Ovary (tissue), 9 donors: ENCODE data around the gene GNB1L. TPM values are rescaled to one million over a fixed set of nuclear protein-coding genes. Genes with fewer than 3 reads are reported as not detected.

Source experiments
- DNase-seq, 5 donors: peaks; one replicate each; pipeline ENCODE4 v3.0.0-alpha.2; 2019 to 2020
- H3K27ac ChIP-seq, 2 donors: fragments of 200-600 bp; one replicate each; pipeline versions ENCODE4 v1.5.1 to v1.8.0; 2019 to 2022
- H3K27me3 ChIP-seq: fragments of 200-600 bp; one replicate; pipeline ENCODE4 v1.8.0; 2022
- H3K36me3 ChIP-seq: fragments of 200-600 bp; sonication (generic); one replicate; pipeline ENCODE4 v1.5.1; 2019
- H3K4me1 ChIP-seq: one replicate; pipeline ENCODE4 v1.8.1; 2013; ENCODE audit warnings: mild to moderate bottlenecking, moderate library complexity; ENCODE audit not compliant: insufficient read depth
- H3K4me3 ChIP-seq: fragments of 200-600 bp; sonication (generic); one replicate; pipeline ENCODE4 v1.5.1; 2017
- H3K9me3 ChIP-seq, 2 donors: fragments of 200-600 bp in 1 of 2; sonication (generic) in 1 of 2; one replicate each; pipeline versions ENCODE4 v1.5.1 to v1.8.1; 2013 to 2019; ENCODE audit warnings: mild to moderate bottlenecking in 1 of 2, moderate library complexity in 1 of 2
- CTCF ChIP-seq, 3 donors: fragments of 450-650 bp in 2 of 3; fragments of 200-600 bp in 1 of 3; IDR thresholded peaks; one replicate each; pipeline versions ENCODE4 v1.5.1 to v1.8.0; 2016 to 2022; ENCODE audit warnings: antibody characterized with exemption in 3 of 3, mild to moderate bottlenecking in 1 of 3
- EP300 ChIP-seq: sonication (generic); formaldehyde crosslinking; IDR thresholded peaks from one replicate; pipeline ENCODE4 v1.6.1; 2017; ENCODE audit warnings: antibody characterized with exemption
- POLR2A ChIP-seq: fragments of 450-650 bp; IDR thresholded peaks from one replicate; pipeline ENCODE4 v1.6.1; 2017; ENCODE audit warnings: antibody characterized with exemption, mild to moderate bottlenecking, moderate library complexity
- WGBS, 3 donors: extraction: QIAGEN DNeasy Blood & Tissue Kit in 1 of 3; methylation state at CpG; one replicate each; pipeline versions ENCODE4 v1.1.5 to v1.1.7; 2013 to 2017; 5-methylcytosine and 5-hydroxymethylcytosine counted together
- intact Hi-C, 4 donors: fragments of 100-400 bp; cut with DNase I; formaldehyde crosslinking; loops; one replicate each; pipeline versions ENCODE4 v1.11.0 to v1.15.1; 2022 to 2023
- polyA plus RNA-seq, 2 donors: library from polyadenylated mRNA; stranded (reverse); fragments of 200-250 nt in 1 of 2; fragments of 350-450 nt in 1 of 2; fragmentation: Illumina TruSeq in 1 of 2; extraction: RNeasy Lipid Tissue Mini Kit (QIAGEN cat#74804) in 1 of 2; gene quantifications; one replicate each; pipeline ENCODE4 v1.2.3, GENCODE V29; 2013 to 2014
- total RNA-seq, 7 donors: library from RNA; depleted of rRNA in 2 of 7; stranded (reverse); fragments of >200 nt in 2 of 7; fragmentation: NEBNext Ultra II Directional in 3 of 7; extraction: Animal tissue kit (Norgen Biotek cat#: 25700) in 3 of 7; gene quantifications; one replicate each; pipeline versions ENCODE4 v1.1.0 to v1.2.4, GENCODE V29; 2016 to 2023
- donor health status: DM: no; HTN: no; CAD: no; lungs with moderate emphysema.
- donor health status: DM: no; HTN: no; CAD: no.
- donor health status: Bipolar disorder and iron deficiency.
- donor health status: DM: yes; HTN: yes; CAD: no.
- donor health status: DM: no; HTN: no; CAD: no.
- donor health status: DM: yes; HTN: yes; CAD: no.

Gene GNB1L
- total and polyA plus RNA-seq, 9 donors = 3.1 to 14.9 (median 5.8) TPM; not detected in 1

DNA sequence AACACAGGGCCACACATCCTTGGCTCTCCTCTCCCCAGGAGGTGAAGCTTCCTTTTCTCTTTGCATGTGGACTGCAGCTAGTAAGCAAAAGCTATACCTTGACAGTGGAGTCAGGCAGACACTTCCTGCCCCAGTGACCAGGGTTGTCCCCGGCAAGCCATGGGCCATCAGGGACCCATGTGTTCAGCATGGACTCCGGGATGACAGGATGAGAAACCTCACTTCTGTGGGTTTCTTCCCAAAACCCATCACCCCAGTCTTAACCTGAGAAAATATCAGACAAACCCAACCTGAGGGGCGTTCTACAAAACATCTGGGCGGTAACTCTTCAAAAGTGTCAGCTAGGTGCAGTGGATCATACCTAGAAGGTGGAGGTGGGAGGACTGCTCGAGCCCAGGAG, 40.2 kb downstream of the GNB1L start:
- Histone ChIP-seq H3K4me3 (no peak overlapping the region), H3K27me3 (no peaks in the 10 kb centered on the region), H3K36me3 (no peaks in the 10 kb centered on the region), H3K27ac (no peak overlapping the region), H3K9me3 (no peaks in the 10 kb centered on the region), H3K4me1 (peaks cover 8% of the 10 kb centered on the region)
- intact Hi-C loops = no loop called here
- DNase-seq = no peak
- 92 to 96% (median 96%) methylated on average over 5 of the region's 5 CpGs for WGBS, 3 donors
- TF ChIP-seq EP300 (no peak), POLR2A (no peak), CTCF (IDR thresholded peaks at IDR 0.05) (no peak)

DNA sequence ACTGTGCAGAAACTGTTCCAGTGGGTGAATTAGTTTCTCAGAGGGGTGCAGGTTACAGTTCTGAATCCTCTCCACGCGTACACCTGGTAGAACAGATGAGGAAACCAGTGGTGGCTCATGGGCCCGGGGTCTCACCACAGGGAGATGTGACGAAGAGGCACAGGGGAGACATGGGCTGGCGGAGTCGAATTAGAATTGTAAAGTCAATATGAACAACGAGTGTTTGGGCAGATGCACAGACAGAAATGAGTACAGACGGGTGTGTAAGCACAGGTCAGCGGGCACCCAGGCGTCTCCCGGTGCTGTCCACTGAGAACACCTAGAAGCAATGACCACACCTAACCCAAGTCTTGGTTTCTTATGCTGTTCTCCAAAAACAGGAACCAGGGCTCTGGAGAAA, 41.8 kb downstream of the GNB1L start:
- 96 to 99% (median 98%) methylated on average over 11 of the region's 11 CpGs for WGBS, 3 donors
- intact Hi-C loops = no loop called here
- no peak for TF ChIP-seq EP300
- no peak for TF ChIP-seq CTCF (IDR thresholded peaks at IDR 0.05)
- no peak overlapping the region for H3K27ac ChIP-seq
- H3K36me3 ChIP-seq = no peaks in the 10 kb centered on the region
- H3K4me3 ChIP-seq = no peak overlapping the region
- no peak for DNase-seq
- H3K4me1 ChIP-seq = peaks cover 8% of the 10 kb centered on the region
- H3K9me3 ChIP-seq = no peaks in the 10 kb centered on the region
- H3K27me3 ChIP-seq = no peaks in the 10 kb centered on the region

GRCh38 chr22:19811811-19812771, 42.6 kb downstream of the GNB1L start:
- DNase-seq = peak in 3 of 5 donors; percentile 11 to 25 (median 18)
- H3K27ac ChIP-seq = no peak overlapping the region
- H3K4me3 ChIP-seq = no peak overlapping the region
- no peaks in the 10 kb centered on the region for H3K9me3 ChIP-seq
- 75 to 85% (median 78%) methylated on average over 32 to 36 of the region's 36 CpGs for WGBS, 3 donors
- TF ChIP-seq POLR2A = no peak
- TF ChIP-seq EP300 = no peak
- TF ChIP-seq CTCF (IDR thresholded peaks at IDR 0.05) = no peak
- intact Hi-C loops = no loop called here
- H3K4me1 ChIP-seq = peaks cover 8% of the 10 kb centered on the region
- H3K27me3 ChIP-seq = no peaks in the 10 kb centered on the region
- H3K36me3 ChIP-seq = no peaks in the 10 kb centered on the region

DNA sequence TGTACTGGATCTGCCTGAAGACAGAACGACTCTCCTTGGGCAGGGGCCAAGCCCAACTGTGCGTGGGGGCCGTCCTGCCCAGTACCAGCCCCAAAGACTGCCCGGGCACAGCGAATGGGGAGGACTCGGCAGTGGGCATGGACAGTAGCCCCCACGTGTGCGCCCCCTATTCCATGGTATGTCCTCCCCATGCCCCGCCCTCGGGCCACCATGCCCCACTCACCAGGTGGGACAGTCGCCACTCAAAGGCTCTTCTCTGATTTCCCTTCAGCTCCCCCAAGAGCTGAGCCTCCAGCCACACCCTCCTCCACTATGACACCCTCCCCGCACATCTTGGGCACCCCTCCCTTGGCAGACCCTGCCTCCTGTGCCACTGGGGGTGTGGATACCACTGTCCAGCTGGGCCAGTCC, 43.5 kb downstream of the GNB1L start:
- Histone ChIP-seq H3K4me3 (no peak overlapping the region), H3K27ac (no peak overlapping the region), H3K36me3 (no peaks in the 10 kb centered on the region), H3K27me3 (no peaks in the 10 kb centered on the region), H3K9me3 (no peaks in the 10 kb centered on the region), H3K4me1 (peaks cover 8% of the 10 kb centered on the region)
- TF ChIP-seq EP300 (no peak), CTCF (IDR thresholded peaks at IDR 0.05) (no peak), POLR2A (no peak)
- peak; percentile 14 to 55 (median 29) for DNase-seq
- 23 to 26% (median 25%) methylated on average over 11 to 12 of the region's 12 CpGs for WGBS, 3 donors
- intact Hi-C loops = no loop called here
